HG03175 (cell line): ENCODE measurements around the gene CDKN2D.
"Not testable (repeated sequence)": the region's sequence is repeated elsewhere in the genome, so short reads cannot be mapped to it uniquely, and the experiment has no call there.

Source experiments
- ATAC-seq: cut with Tn5 transposase; IDR thresholded peaks from one replicate; pipeline ENCODE4 v1.9.1; 2021; ENCODE audit warnings: mild to moderate bottlenecking, moderate library complexity; ENCODE audit not compliant: unreplicated experiment

Gene CDKN2D

GRCh38 chr19:10552510-10553053 is 16.2 kb downstream of the CDKN2D start:
- ATAC-seq = no peak

DNA sequence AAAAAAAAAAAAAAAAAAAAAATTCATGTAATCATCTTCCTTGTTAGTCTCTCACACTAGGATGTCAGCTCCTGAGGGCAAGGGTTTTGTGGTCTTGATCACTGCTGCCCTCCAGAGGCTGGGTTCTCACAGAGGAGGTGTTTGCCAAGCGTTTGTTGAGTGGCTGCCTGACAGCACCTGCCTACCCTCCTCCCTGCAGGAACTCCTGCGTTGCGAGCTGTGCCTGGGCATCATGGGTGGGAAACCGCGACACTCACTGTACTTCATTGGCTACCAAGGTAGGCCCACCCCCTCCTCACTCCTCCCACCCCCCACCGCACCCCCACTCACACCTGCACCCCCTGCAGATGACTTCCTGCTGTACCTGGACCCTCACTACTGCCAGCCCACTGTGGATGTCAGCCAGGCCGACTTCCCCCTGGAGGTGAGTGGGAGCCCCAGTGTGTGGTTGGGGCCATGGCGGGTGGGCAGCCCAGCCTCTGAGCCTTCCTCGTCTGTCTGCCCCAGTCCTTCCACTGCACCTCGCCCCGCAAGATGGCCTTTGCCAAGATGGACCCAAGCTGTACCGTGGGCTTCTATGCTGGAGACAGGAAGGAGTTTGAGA is 17.0 kb downstream of the CDKN2D start:
- ATAC-seq = no peak

GRCh38 chr19:10551006-10551405 is 17.8 kb downstream of the CDKN2D start:
- ATAC-seq = not testable (repeated sequence)

GRCh38 chr19:10550336-10550735 is 18.4 kb downstream of the CDKN2D start:
- ATAC-seq = no peak

GRCh38 chr19:10549733-10550132 is 19.0 kb downstream of the CDKN2D start:
- ATAC-seq = no peak

DNA sequence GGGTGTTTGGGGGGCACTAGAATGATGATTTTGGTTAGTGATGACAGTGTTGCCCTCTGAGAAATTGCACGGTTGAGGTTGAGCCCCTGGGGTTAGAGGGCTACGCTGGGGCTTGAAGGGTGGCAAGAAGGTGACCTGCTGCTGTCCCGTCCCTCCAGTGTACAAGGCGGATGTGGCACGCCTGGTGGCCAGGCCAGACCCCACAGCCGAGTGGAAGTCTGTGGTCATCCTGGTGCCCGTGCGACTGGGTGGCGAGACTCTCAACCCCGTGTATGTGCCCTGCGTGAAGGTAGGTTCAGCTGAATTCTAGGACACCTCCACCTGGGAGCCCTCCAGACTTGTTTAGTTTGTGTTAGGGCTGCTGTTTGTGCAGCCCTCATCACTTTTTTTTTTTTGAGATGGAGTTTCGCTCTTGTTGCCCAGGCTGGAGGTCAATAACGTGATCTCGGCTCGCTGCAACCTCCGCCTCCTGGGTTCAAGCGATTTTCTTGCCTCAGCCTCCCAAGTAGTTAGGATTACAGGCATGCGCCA is 20.0 kb downstream of the CDKN2D start:
- no peak for ATAC-seq

DNA sequence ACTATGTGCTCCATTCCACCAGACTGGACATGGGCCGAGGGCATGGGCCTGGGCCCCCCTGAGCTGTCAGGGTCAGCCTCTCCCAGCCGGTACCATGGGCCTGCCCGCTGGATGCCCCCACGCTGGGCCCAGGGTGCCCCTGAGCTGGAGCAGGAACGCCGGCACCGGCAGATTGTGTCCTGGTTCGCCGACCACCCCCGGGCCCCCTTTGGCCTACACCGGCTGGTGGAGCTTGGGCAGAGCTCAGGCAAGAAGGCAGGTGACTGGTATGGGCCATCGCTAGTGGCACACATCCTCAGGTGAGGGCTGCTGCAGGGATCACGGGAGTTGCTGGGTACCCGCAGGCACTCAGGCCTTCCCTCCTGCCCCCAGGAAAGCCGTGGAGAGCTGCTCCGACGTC is 22.0 kb downstream of the CDKN2D start:
- ATAC-seq = no peak

GRCh38 chr19:10544753-10545251 is 24.0 kb downstream of the CDKN2D start:
- no peak for ATAC-seq

- peak; percentile 13 for ATAC-seq
These were observed 24.5 kb downstream of the CDKN2D start for GRCh38 chr19:10544242-10544752.

DNA sequence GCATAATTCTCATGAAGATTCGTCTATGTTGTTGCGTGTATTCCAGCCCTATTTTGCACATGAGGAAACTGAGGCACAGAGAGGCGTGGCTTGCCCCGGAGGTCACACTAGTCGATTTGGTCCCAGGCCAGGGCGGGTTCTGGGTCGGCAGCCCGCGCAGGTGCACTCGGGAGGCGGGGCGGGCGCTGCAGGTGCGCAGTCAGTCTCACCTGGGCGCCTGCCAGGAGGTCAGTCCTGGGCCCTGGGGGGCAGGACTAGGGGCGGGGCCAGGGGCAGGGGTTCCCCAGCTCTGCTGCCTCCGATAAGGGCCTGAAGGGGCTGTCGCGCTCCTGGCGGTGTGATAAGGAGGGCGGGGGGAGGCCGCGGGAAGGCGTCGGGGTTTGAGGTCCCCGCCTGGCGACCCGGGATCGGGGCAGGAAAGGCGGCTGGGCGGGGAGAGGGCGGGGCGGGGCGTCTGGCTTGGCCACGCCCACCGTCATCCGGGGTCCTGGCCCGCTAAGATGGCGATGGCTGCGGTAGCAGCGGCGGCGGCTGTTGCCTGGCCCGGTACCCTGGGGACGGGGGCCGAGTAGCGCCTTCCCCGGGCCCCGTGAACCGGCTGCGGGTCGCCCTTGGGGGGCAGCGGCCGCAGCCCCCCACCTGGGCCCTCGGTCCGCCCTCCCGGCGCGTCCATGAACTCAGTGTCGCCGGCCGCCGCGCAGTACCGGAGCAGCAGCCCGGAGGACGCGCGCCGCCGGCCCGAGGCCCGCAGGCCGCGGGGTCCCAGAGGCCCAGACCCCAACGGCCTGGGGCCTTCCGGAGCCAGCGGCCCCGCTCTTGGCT is 25.1 kb downstream of the CDKN2D start, which contains the start of gene ATG4D:
Gene ATG4D, plus strand, starts transcription at position 485 of the 822 bp plus-strand sequence. Its CDS starts 187 bp downstream, at position 672.
- peak; percentile 69 for ATAC-seq

GRCh38 chr19:10543059-10543419 is 25.7 kb downstream of the CDKN2D start:
- no peak for ATAC-seq

DNA sequence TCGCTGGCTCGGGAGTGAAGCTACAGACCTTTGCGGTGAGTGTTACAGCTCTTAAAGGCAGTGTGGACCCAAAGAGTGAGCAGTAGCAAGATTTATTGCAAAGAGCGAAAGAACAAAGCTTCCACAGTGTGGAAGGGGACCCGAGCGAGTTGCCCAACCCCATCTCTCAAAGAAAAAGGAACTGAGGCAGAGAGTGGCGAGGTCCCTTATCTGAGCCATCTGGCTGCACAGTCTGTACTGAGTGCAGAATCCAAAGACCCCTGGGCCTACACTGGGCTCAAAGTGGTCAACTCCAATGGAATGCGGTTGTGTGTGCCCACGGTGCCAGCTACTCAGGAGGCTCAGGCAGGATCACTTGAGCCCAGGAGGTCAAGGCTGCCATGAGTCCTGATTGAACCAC is 29.8 kb downstream of the CDKN2D start:
- not testable (repeated sequence) for ATAC-seq

GRCh38 chr19:10538204-10538983 is 30.4 kb downstream of the CDKN2D start:
- no peak for ATAC-seq

DNA sequence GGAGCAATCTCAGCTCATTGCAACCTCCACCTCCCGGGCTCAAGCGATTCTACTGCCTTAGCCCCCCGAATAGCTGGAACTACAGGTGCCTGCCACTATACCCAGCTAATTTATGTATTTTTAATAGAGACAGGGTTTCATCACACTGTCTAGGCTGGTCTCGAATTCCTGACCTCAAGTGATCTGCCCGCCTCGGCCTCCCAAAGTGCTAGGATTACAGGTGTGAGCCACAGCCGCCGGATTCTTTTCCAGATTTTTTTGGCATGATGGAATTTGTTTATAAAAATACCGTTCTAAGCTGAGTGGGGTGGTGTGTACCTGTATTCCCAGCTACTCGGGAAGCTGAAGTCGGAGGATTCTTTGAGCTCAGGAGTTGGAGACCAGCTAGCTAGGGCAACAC is 31.1 kb downstream of the CDKN2D start:
- ATAC-seq = no peak

DNA sequence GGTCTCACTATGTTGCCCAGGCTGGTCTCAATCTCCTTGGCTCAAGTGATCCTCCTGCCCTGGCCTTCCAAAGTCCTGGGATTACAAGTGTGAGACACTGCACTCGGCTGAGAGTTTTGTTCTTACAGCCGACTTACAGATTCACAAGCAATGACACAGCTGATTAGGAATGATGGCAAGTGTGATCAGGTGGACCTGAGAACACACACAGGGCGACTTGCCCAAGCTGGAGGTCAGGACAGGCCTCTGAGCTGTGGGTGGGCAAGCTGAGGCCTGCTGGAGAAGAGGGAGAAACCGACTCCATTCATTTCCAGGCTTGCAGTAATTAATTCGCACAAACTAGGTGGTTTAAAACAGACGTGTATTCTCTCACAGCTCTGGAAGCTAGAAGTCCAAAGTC is 33.2 kb downstream of the CDKN2D start:
- ATAC-seq = no peak

DNA sequence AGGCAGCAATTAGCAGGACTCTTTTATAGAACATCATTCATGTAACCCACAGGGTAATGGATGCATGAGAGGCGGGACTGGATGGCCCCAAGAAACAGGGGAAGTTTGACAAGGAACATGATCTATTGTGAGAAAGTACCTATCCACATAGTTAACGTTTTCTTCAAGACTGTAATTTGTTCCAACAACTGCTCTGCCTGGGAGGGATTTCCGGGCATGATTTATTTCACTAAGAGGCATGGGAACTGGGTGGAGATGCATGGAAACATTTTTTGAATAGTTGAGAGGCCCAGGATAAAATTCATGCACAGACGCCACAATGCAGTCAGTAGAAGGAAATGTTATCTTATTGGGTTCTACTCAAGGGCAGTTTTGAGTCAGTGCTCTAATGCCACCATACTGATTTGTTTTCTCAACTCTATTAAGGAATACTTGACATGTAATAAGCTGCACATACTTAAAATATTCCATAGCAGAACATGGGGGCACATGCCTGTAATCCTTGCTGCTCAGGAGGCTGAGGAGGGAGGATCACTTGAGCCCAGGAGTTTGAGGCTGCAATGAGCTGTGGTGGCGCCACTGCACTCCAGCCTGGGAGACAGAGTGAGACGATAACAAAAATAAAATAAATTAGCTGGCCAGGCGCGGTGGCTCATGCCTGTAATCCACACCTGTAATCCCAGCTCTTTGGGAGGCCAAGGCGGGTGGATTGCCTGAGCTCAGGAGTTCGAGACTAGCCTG is 35.0 kb downstream of the CDKN2D start:
- no peak for ATAC-seq

DNA sequence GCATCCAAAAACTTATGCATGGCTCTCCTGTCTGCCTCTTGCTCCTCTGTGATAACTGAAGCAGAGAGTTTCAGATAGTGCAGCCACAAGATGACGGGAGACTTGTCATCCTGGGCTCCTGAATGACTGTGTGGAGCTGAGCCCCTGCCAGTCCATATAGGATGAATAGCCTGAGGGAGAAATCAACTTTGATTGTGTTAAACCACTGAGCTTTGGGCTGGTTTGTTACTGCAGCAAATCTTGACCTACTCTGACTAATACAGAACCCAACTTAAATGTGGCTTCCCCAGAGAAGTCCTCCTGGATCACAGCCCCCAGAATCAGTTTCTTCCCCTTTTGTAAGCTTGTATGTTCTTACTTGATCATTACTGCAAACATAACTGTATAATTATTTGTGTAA is 36.3 kb downstream of the CDKN2D start:
- no peak for ATAC-seq

GRCh38 chr19:10526887-10527286 is 41.9 kb downstream of the CDKN2D start:
- ATAC-seq = not testable (repeated sequence)

DNA sequence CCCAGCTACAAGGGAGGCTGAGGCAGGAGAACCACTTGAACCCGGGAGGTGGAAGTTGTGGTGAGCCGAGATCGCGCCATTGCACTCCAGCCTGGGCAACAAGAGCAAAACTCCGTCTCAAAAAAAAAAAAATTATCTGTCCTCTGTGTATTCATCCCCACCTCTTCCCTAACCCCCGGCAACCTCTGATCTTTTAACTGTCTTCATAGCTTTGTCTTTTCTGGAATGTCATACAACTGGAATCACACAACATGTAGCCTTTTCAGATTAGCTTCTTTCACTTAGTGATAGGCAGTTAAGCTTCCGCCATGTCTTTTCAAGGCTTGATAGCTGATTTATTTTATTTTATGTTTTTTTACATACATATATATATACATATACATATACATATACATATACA is 43.1 kb downstream of the CDKN2D start:
- ATAC-seq = no peak

- ATAC-seq = no peak
These were observed 45.6 kb downstream of the CDKN2D start for GRCh38 chr19:10523135-10523636.
